Fibroblast of mammary gland (primary cell): ENCODE data around the gene FBXW2.

ENCODE experiments used
- DNase-seq: peaks from one replicate; pipeline ENCODE4 v3.0.0-alpha.2; 2010; ENCODE audit warnings: low read depth
- H3K4me3 ChIP-seq: 2 replicates; pipeline ENCODE4 v1.5.1; 2011; ENCODE audit warnings: low read depth, mild to moderate bottlenecking, low read length, moderate library complexity; ENCODE audit not compliant: control insufficient read depth
- CTCF ChIP-seq: conservative IDR thresholded peaks from 2 replicates; pipeline ENCODE4 v1.5.1; 2011; ENCODE audit warnings: low read depth, low read length, inconsistent platforms; ENCODE audit not compliant: control insufficient read depth, insufficient read depth

Gene FBXW2

GRCh38 chr9:120740132-120740531 lies 53.1 kb downstream of the FBXW2 start:
- no peak for TF ChIP-seq CTCF
- H3K4me3 ChIP-seq, result no peak overlapping the region
- DNase-seq, result no peak

- DNase-seq, result no peak
- no peak overlapping the region for H3K4me3 ChIP-seq
- TF ChIP-seq CTCF, result no peak
These were observed 55.6 kb downstream of the FBXW2 start for GRCh38 chr9:120737416-120738165.

GRCh38 chr9:120736881-120737280 lies 56.3 kb downstream of the FBXW2 start:
- no peak overlapping the region for H3K4me3 ChIP-seq
- TF ChIP-seq CTCF, result no peak
- no peak for DNase-seq

GRCh38 chr9:120735415-120736126 lies 57.6 kb downstream of the FBXW2 start:
- TF ChIP-seq CTCF, result no peak
- H3K4me3 ChIP-seq, result no peak overlapping the region
- DNase-seq, result peak; percentile 65

GRCh38 chr9:120734607-120735410 lies 58.4 kb downstream of the FBXW2 start:
- no peak overlapping the region for H3K4me3 ChIP-seq
- TF ChIP-seq CTCF, result no peak
- DNase-seq, result no peak

- TF ChIP-seq CTCF, result no peak
- peak; percentile 57 for DNase-seq
These were observed 60.0 kb downstream of the FBXW2 start for GRCh38 chr9:120733190-120733589.

More at GRCh38 chr9:120733190-120733589, 60.0 kb downstream of the FBXW2 start:
- no peak overlapping the region for H3K4me3 ChIP-seq
